Measurements from ENCODE around the gene CLIC6.

GRCh38 chr21:34745557-34746255 is 76.9 kb downstream of the CLIC6 start:
- TF ChIP-seq CTCF (conservative IDR thresholded peaks at IDR 0.05 in 1 of 2, IDR thresholded peaks at IDR 0.05 in 1 of 2; ENCODE audit: extremely low read depth in 1 of 2, insufficient read depth in 1 of 2, low read depth in 1 of 2, low read length in 2 of 2) (peak; percentile 84 to 96), EZH2 (IDR thresholded peaks at IDR 0.05; ENCODE audit: borderline replicate concordance, low read length) (no peak)
